ENCODE data around the gene EFCAB6. TPM values are rescaled to one million over a fixed set of nuclear protein-coding genes. Genes with fewer than 3 reads are reported as not detected.

EFCAB6 gene
- total RNA-seq, 4 donors from 2014 or later = 0.35 to 4.4 (median 0.94) TPM; not detected in 1

DNA sequence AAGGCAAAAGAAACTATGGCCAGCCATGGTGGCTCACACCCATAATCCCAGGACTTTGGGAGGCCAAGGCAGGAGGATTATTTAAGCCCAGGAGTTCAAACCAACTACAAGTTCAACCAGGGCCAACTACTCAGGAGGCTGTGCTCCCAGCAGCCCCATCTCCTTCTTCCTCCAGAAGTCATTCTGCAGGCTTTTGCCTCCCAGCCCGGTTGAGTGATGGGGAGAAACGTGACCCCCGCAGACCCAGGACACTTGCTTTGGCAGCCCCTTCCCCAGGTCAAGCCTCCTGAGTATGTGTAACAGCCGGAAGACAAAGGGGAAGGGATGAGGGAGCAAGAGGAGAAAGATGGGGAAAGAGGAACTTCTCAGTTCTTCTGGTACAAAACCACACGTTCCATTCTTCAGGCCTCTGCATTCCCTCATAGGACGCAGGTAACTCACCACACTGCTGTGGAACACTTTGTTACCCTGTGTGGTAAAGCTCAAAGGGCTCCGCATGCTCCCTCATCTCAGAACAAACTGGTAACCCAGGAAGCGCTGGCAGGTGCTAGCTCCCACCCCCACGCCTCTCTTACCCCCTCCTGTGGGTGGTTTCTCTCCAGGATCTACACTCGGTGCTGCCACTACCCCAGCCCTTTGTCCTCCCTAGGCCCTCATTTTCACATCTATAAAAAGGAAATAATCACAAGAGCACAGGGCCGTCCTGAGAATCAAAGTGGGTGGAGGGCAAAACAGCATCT lies 46.2 kb upstream of the EFCAB6 start:
- peaks cover 0 to 3% of the 10 kb centered on the region in 2 donors for H3K27me3 ChIP-seq
- DNase-seq = peak in 1 of 3 donors; percentile 16

DNA sequence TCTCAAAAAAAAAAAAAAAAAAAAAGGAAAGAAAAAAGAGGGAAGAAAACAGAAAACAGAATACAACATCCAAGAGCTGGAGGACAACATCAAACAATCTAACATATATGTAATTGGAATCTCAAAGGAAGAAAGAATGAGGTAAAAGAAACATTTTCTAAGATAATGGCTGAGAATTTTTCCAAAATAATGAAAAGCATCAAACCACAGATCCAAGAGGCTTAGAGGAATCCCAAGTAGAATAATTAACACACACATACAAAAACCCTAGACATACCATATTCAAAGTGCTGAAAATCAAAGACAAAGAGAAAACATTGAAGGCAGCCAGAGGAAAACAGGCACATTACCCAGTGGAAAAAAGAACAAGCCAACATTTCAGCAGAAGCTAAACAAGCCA lies 45.3 kb upstream of the EFCAB6 start:
- DNase-seq = no peak
- TF ChIP-seq, protein P1, sequence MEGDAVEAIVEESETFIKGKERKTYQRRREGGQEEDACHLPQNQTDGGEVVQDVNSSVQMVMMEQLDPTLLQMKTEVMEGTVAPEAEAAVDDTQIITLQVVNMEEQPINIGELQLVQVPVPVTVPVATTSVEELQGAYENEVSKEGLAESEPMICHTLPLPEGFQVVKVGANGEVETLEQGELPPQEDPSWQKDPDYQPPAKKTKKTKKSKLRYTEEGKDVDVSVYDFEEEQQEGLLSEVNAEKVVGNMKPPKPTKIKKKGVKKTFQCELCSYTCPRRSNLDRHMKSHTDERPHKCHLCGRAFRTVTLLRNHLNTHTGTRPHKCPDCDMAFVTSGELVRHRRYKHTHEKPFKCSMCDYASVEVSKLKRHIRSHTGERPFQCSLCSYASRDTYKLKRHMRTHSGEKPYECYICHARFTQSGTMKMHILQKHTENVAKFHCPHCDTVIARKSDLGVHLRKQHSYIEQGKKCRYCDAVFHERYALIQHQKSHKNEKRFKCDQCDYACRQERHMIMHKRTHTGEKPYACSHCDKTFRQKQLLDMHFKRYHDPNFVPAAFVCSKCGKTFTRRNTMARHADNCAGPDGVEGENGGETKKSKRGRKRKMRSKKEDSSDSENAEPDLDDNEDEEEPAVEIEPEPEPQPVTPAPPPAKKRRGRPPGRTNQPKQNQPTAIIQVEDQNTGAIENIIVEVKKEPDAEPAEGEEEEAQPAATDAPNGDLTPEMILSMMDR (IDR thresholded peaks at IDR 0.05) = no peak
- TF ChIP-seq POLR2A (IDR thresholded peaks at IDR 0.05) = no peak
- no peak overlapping the region for H3K4me3 ChIP-seq
- H3K36me3 ChIP-seq = no peaks in the 10 kb centered on the region
- H3K27ac ChIP-seq = no peak overlapping the region
- H3K4me1 ChIP-seq = peaks cover 0 to 4% (median 0%) of the 10 kb centered on the region in 4 donors
- no peaks in the 10 kb centered on the region for H3K9me3 ChIP-seq
- no peaks in the 10 kb centered on the region for H3K27me3 ChIP-seq

More for the DNA sequence above, 46.2 kb upstream of the EFCAB6 start:
- Histone ChIP-seq H3K9me3 (no peaks in the 10 kb centered on the region), H3K36me3 (no peaks in the 10 kb centered on the region), H3K4me3 (no peak overlapping the region), H3K4me1 (peaks cover 0 to 4% (median 0%) of the 10 kb centered on the region in 4 donors), H3K27ac (no peak overlapping the region)
- no peak for TF ChIP-seq POLR2A (IDR thresholded peaks at IDR 0.05)
- TF ChIP-seq, protein P1 (IDR thresholded peaks at IDR 0.05) = no peak

DNA sequence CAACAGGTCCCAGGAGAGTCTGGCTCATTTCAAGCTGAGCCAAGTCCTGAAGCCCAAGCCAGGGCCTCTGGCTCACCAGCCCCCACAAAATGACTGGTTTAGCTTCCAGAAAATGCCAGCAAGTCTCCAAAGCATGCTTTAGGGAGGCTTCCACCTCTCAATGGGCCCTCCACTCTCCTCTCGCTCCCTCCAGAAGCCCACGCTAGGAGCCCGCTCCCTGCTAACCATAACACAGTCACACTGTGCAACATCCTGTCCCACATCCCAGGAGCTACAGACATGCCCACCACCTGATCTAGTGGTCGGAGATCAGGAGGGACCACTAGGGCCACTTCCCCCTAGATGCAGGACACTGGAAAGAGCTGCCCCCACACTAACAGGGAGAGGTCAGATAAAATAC lies 43.3 kb upstream of the EFCAB6 start:
- H3K27ac ChIP-seq = no peak overlapping the region
- DNase-seq = peak in 1 of 3 donors; percentile 15
- H3K4me1 ChIP-seq = no peaks in the 10 kb centered on the region
- no peaks in the 10 kb centered on the region for H3K9me3 ChIP-seq
- TF ChIP-seq POLR2A (IDR thresholded peaks at IDR 0.05) = no peak
- TF ChIP-seq, protein P1 (IDR thresholded peaks at IDR 0.05) = no peak
- H3K36me3 ChIP-seq = no peaks in the 10 kb centered on the region
- H3K27me3 ChIP-seq = no peaks in the 10 kb centered on the region
- no peak overlapping the region for H3K4me3 ChIP-seq

DNA sequence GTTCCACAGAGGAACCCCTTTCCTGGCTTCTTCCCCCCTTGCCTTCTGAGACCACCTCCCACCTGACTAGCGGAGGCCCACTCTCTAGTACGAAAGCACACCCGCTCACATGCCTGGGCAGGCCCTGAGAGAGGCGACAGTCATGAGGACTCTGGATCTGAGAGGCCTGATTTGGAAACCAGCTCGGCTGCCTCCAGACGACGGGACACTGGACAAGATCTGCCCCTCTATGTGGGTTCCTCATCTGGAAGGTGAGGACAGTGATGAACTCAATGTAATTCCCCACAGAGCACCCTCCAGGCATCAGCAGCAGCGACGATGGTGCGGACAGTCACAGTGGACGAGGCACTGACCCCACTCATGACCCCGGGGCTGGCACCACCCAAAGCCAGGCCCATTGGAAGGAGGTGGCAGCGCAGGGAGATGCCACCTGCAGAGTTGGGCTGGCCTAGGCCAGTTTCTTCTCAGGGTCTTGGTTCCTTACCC lies 42.7 kb upstream of the EFCAB6 start:
- Histone ChIP-seq H3K27ac (no peak overlapping the region), H3K36me3 (no peaks in the 10 kb centered on the region), H3K4me1 (no peaks in the 10 kb centered on the region), H3K27me3 (no peaks in the 10 kb centered on the region), H3K9me3 (no peaks in the 10 kb centered on the region), H3K4me3 (no peak overlapping the region)
- TF ChIP-seq, protein P1 (IDR thresholded peaks at IDR 0.05) = no peak
- no peak for TF ChIP-seq POLR2A (IDR thresholded peaks at IDR 0.05)
- DNase-seq = peak in 2 of 3 donors; percentile 19 to 29

DNA sequence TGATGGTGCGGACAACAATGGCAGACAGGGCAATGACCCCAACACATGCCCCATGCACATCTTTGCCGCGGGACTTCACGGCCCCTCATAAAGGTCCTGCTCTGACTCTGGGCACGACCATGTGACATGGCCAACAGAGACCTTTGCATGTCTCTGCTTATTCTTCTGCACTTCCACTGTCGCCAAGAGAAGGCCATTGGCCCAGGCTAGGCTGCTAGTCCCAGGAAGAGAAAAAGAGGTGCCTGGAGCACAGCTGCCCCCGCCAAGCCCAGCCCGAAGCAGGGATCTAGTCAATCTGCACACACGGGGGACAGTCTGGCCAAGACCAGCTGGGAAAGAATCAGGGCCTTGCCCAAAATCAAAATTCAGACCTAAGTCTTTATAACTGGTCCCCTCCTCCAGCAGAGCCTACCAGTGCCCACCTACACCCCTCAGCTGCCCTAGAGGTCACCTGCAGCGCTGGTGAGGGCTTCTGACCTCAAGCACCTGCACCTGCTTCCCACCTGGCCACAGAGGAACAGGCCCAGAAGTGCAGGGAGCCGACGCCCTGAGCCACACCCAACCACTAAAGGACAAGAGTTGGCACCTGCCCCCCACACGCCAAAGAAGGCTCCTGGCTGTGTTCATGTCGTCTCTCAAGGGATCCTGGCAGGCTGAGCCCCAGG lies 42.1 kb upstream of the EFCAB6 start:
- DNase-seq = peak in 2 of 3 donors; percentile 5 to 26
- no peaks in the 10 kb centered on the region for H3K36me3 ChIP-seq
- no peaks in the 10 kb centered on the region for H3K4me1 ChIP-seq
- H3K27me3 ChIP-seq = no peaks in the 10 kb centered on the region
- no peaks in the 10 kb centered on the region for H3K9me3 ChIP-seq
- no peak overlapping the region for H3K4me3 ChIP-seq
- H3K27ac ChIP-seq = no peak overlapping the region
- TF ChIP-seq, protein P1 (IDR thresholded peaks at IDR 0.05) = no peak
- no peak for TF ChIP-seq POLR2A (IDR thresholded peaks at IDR 0.05)

Measured in Peyer's patch (tissue), 4 donors.